Stimulated activated CD4-positive, alpha-beta T cell treated with anti-CD3 and anti-CD28 coated beads, Interleukin-1b, Interleukin-23, amount 100 ng/mL, for 24 hours (primary cell): ENCODE results near the gene CCDC182.

ENCODE experiments used
- DNase-seq, 4 experiments: peaks; one replicate each; pipeline ENCODE4 v3.0.0-alpha.2; 2020; ENCODE audit warnings: low read depth in 4 of 4, low spot score in 1 of 4

CCDC182 gene

GRCh38 chr17:57730026-57730701, 14.9 kb downstream of the CCDC182 start:
- DNase-seq = no peak

- DNase-seq = no peak
Observed at GRCh38 chr17:57727630-57728175, 17.4 kb downstream of the CCDC182 start.

- DNase-seq = no peak
Observed at GRCh38 chr17:57726838-57727237, 18.3 kb downstream of the CCDC182 start.

GRCh38 chr17:57726213-57726790, 18.8 kb downstream of the CCDC182 start:
- DNase-seq = no peak

- no peak for DNase-seq
Observed at GRCh38 chr17:57724729-57725125, 20.4 kb downstream of the CCDC182 start.

GRCh38 chr17:57724026-57724728, 20.9 kb downstream of the CCDC182 start:
- no peak for DNase-seq

- DNase-seq = no peak
Observed at GRCh38 chr17:57723427-57724025, 21.6 kb downstream of the CCDC182 start.

- DNase-seq = no peak
Observed at GRCh38 chr17:57722704-57723043, 22.4 kb downstream of the CCDC182 start.

- no peak for DNase-seq
Observed at GRCh38 chr17:57721967-57722703, 23.0 kb downstream of the CCDC182 start.

GRCh38 chr17:57720386-57721035, 24.6 kb downstream of the CCDC182 start:
- DNase-seq = no peak

GRCh38 chr17:57718878-57719277, 26.2 kb downstream of the CCDC182 start:
- no peak for DNase-seq

- DNase-seq = no peak
Observed at GRCh38 chr17:57715981-57716380, 29.1 kb downstream of the CCDC182 start.

GRCh38 chr17:57714665-57715180, 30.4 kb downstream of the CCDC182 start:
- no peak for DNase-seq

GRCh38 chr17:57713140-57713539, 32.0 kb downstream of the CCDC182 start:
- no peak for DNase-seq

- DNase-seq = no peak
Observed at GRCh38 chr17:57708410-57708809, 36.7 kb downstream of the CCDC182 start.

- no peak for DNase-seq
Observed at GRCh38 chr17:57707892-57708291, 37.2 kb downstream of the CCDC182 start.

GRCh38 chr17:57706761-57707160, 38.3 kb downstream of the CCDC182 start:
- no peak for DNase-seq

- DNase-seq = no peak
Observed at GRCh38 chr17:57705921-57706695, 39.0 kb downstream of the CCDC182 start.

GRCh38 chr17:57704448-57704847, 40.7 kb downstream of the CCDC182 start:
- no peak for DNase-seq

- DNase-seq = no peak
Observed at GRCh38 chr17:57703273-57703672, 41.8 kb downstream of the CCDC182 start.
